Coronary artery (tissue), 2 donors: ENCODE measurements around the gene PXYLP1.

ENCODE experiments used
- DNase-seq: peaks from one replicate; pipeline ENCODE4 v3.0.0-alpha.2; 2017; ENCODE audit warnings: low spot score
- H3K27ac ChIP-seq, 2 donors: fragments of 200-600 bp; sonication (generic); one replicate each; pipeline ENCODE4 v1.5.1; 2016 to 2019
- H3K4me3 ChIP-seq: fragments of 200-600 bp; sonication (generic); 2 replicates; pipeline ENCODE4 v1.5.1; 2016; ENCODE audit warnings: mild to moderate bottlenecking, moderate library complexity
- TF ChIP-seq, protein P1 (sequence below): fragments of 200-600 bp; sonication (generic); IDR thresholded peaks from one replicate; pipeline ENCODE4 v1.5.1; 2019; ENCODE audit warnings: antibody characterized with exemption

The PXYLP1 gene

DNA sequence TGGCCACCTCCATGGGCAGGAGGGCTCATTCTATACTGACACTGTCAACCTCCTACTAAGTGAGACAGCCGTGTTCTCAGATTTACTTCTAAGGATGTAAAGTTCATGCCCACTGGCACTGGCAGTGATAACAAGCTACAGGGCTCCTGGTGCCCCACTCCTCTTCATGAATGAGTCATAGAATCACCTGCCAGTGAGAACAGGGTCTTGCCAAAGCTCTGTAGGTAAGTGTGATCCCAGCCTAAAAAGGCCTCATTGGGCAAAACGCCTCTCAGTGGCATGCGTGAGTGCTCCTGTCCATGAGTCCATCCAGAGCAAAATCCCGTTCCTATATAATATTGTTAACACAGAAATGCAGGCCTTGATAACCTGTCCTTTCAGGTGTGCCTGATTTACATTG lies 17.4 kb downstream of the PXYLP1 start:
- no peak for DNase-seq
- Histone ChIP-seq H3K4me3 (no peak overlapping the region), H3K27ac (no peak overlapping the region)
- TF ChIP-seq, protein P1, sequence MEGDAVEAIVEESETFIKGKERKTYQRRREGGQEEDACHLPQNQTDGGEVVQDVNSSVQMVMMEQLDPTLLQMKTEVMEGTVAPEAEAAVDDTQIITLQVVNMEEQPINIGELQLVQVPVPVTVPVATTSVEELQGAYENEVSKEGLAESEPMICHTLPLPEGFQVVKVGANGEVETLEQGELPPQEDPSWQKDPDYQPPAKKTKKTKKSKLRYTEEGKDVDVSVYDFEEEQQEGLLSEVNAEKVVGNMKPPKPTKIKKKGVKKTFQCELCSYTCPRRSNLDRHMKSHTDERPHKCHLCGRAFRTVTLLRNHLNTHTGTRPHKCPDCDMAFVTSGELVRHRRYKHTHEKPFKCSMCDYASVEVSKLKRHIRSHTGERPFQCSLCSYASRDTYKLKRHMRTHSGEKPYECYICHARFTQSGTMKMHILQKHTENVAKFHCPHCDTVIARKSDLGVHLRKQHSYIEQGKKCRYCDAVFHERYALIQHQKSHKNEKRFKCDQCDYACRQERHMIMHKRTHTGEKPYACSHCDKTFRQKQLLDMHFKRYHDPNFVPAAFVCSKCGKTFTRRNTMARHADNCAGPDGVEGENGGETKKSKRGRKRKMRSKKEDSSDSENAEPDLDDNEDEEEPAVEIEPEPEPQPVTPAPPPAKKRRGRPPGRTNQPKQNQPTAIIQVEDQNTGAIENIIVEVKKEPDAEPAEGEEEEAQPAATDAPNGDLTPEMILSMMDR = no peak

DNA sequence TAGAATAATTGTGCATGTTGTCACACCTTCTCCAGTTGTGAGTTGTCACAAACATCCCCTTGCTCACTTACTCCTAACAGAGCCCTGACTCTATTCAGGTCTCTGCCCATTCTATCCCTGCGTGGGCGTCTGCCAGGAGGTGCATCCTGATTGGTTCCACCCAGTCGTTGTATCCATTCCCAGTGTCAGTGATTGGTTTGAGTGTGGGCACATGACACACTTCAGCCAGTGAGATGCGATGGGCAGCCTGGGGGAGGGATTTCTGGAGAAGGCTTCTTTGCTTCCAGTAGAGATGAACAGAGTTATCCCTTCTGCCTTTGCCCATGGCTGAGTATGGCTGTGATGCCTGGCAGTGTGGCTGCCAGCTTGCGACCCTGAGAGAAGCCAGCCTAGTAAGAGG lies 18.7 kb downstream of the PXYLP1 start:
- DNase-seq = no peak
- Histone ChIP-seq H3K27ac (no peak overlapping the region), H3K4me3 (no peak overlapping the region)
- TF ChIP-seq, protein P1 = no peak

- H3K27ac ChIP-seq = no peak overlapping the region
- no peak for DNase-seq
- H3K4me3 ChIP-seq = no peak overlapping the region
- TF ChIP-seq, protein P1 = no peak
These were observed 19.2 kb downstream of the PXYLP1 start for GRCh38 chr3:141250828-141251227.

GRCh38 chr3:141253326-141253725 lies 21.7 kb downstream of the PXYLP1 start:
- Histone ChIP-seq H3K27ac (no peak overlapping the region), H3K4me3 (no peak overlapping the region)
- TF ChIP-seq, protein P1 = no peak
- DNase-seq = no peak

DNA sequence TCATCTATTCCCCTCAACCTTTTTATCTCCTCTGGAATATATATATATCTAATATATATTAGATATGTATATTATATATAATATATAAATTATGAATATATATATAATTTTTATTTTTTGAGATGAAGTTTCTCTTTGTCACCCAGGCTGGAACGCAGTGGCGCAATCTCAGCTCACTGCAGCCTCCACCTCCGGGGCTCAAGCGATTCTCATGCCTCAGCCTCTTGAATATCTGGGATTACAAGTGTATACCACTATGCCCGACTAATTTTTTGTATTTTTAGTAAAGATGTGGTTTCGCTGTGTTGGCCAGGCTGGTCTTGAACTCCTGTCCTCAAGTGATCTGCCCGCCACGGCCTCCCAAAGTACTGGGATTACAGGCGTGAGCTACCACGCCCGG lies 22.2 kb downstream of the PXYLP1 start:
- Histone ChIP-seq H3K4me3 (no peak overlapping the region), H3K27ac (no peak overlapping the region)
- TF ChIP-seq, protein P1 = no peak
- no peak for DNase-seq

GRCh38 chr3:141255137-141255845 lies 23.7 kb downstream of the PXYLP1 start:
- no peak for DNase-seq
- TF ChIP-seq, protein P1 = no peak

DNA sequence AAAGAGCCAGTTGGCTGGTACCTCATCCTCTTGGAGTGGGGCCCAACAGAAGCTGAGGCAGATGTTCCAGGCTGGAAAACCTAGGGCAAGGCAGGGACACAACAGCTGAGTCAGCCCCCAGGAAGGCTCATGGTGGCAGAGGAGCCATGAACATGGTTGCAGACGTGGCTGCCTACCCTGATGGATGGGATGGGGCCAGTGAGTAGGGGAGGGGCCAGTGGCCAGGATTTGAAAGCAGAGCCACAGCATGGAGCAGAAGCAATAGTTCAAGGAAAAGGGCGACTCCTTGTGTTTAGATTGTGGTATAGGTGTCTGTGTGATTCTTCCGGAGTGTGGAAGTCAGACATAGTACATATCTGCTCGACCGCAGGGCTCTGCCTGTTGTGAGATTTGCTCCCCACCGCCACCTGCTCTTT lies 24.2 kb downstream of the PXYLP1 start:
- no peak overlapping the region for H3K4me3 ChIP-seq
- no peak overlapping the region for H3K27ac ChIP-seq
- TF ChIP-seq, protein P1 = no peak
- DNase-seq = no peak

More at GRCh38 chr3:141255137-141255845, 23.7 kb downstream of the PXYLP1 start:
- Histone ChIP-seq H3K27ac (no peak overlapping the region), H3K4me3 (no peak overlapping the region)
